GM19043 (cell line): ENCODE data around the gene ATP6V1F.

Experiments
- ATAC-seq: cut with Tn5 transposase; IDR thresholded peaks from one replicate; pipeline ENCODE4 v1.9.1; 2021; ENCODE audit warnings: low read depth; ENCODE audit not compliant: unreplicated experiment

ATP6V1F gene

GRCh38 chr7:128835231-128835751 lies 27.4 kb upstream of the ATP6V1F start:
- no peak for ATAC-seq

GRCh38 chr7:128835790-128836641 lies 26.6 kb upstream of the ATP6V1F start:
- ATAC-seq, result no peak

GRCh38 chr7:128836729-128837348 lies 25.8 kb upstream of the ATP6V1F start:
- no peak for ATAC-seq

GRCh38 chr7:128837521-128837921 lies 25.1 kb upstream of the ATP6V1F start:
- ATAC-seq, result no peak

- ATAC-seq, result no peak
These were observed 24.4 kb upstream of the ATP6V1F start for GRCh38 chr7:128838109-128838779.

GRCh38 chr7:128838981-128839731 lies 23.5 kb upstream of the ATP6V1F start:
- no peak for ATAC-seq

- no peak for ATAC-seq
These were observed 22.9 kb upstream of the ATP6V1F start for GRCh38 chr7:128839751-128840177.

- ATAC-seq, result no peak
These were observed 22.1 kb upstream of the ATP6V1F start for GRCh38 chr7:128840326-128841170.

- no peak for ATAC-seq
These were observed 21.4 kb upstream of the ATP6V1F start for GRCh38 chr7:128841171-128841690.

GRCh38 chr7:128841921-128842673 lies 20.6 kb upstream of the ATP6V1F start:
- no peak for ATAC-seq

GRCh38 chr7:128842674-128843641 lies 19.7 kb upstream of the ATP6V1F start:
- ATAC-seq, result no peak

- no peak for ATAC-seq
These were observed 18.6 kb upstream of the ATP6V1F start for GRCh38 chr7:128843938-128844621.

- ATAC-seq, result no peak
These were observed 17.8 kb upstream of the ATP6V1F start for GRCh38 chr7:128844777-128845311.

- ATAC-seq, result no peak
These were observed 17.2 kb upstream of the ATP6V1F start for GRCh38 chr7:128845475-128845874.

- ATAC-seq, result no peak
These were observed 16.7 kb upstream of the ATP6V1F start for GRCh38 chr7:128845987-128846386.

- no peak for ATAC-seq
These were observed 15.7 kb upstream of the ATP6V1F start for GRCh38 chr7:128846781-128847444.
